Hepatic stellate cell (primary cell): ENCODE data around the gene FKBP14.
"Not testable (repeated sequence)": the region's sequence is repeated elsewhere in the genome, so short reads cannot be mapped to it uniquely, and the experiment has no call there.

Source experiments
- DNase-seq: peaks from one replicate; pipeline ENCODE4 v3.0.0; 2011; ENCODE audit warnings: low spot score

FKBP14 gene, protein sequence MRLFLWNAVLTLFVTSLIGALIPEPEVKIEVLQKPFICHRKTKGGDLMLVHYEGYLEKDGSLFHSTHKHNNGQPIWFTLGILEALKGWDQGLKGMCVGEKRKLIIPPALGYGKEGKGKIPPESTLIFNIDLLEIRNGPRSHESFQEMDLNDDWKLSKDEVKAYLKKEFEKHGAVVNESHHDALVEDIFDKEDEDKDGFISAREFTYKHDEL

GRCh38 chr7:30026229-30027064, at the start of gene FKBP14:
Gene FKBP14 (minus strand): TSS chr7:30026702. CDS start chr7:30026508, 194 bp downstream.
- DNase-seq: peak; percentile 95

- DNase-seq: no peak
These were observed 48.0 kb upstream of the FKBP14 start for GRCh38 chr7:30074422-30075030.

DNA sequence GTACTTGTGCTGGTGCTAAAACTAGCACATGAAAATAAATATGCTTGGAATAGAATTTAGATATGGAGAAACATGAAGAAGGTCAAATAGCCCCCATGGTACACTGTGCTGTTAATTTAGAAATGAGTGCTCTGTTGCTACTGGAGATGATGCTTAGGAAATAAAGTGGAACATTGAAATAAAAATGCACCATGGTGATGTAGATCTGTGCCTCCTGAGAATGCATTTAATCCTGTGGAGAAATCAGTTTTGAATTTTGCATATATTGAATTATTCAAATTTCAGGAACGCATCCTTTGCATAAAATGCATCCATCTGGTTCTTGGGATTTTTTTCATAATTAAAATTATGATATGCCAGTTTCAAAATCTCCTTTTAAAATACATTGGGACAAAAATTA, 46.2 kb upstream of the FKBP14 start:
- DNase-seq: no peak

- no peak for DNase-seq
These were observed 43.5 kb upstream of the FKBP14 start for GRCh38 chr7:30070052-30070451.

DNA sequence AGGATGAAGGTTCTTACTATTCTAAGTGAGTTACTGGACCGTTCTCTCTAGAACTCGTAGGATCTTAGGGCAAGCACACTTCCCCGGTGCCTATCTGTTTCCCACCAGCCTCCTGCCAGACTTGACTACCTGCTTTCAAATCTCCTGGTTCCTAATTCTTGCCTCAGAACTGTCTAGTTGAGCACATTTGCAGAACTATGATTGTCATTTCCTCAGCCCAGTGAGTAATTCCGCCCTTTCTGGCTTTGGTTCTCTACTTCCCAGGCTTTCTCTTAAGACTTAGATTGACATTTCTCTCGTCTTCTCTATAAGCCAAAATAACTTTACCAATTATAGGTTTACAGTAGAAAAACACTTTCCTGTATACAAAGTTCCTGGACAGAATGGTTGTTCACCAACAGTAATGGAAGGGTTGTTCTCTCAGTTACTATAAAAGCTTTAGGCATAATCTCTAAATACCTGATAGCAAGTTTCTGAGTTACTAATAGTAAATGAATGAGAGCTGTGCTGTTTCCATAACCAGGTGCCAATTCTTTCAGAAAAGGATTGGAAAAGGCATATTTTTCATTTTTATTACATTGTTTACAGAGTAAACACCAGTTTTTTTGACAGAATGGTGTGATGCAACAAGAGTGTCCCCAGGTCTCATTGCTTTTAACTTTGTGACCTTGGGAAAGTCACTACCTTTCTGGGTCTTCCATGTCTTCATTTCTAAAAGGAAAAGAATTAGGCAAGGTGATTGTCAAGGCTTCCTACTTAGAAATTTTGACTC, 42.8 kb upstream of the FKBP14 start:
- DNase-seq: no peak

DNA sequence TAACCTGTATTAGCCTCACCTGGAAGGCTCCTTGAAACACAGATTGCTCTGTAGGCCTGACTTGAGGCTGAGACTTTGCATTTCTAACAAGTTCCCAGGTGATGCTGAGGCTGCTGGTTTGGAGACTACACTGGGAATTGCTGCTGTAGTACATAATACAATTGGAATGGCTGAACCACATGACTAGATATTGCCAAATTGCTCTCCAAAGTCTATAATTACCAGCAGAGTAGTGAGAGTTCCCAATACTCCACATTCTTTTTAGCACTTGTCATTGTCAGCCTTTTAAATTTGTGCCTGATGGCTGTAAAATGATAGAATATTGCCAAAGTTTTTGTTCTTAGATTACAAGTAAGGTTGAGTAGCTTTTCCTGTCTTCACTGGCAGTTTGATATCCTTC, 41.6 kb upstream of the FKBP14 start:
- DNase-seq: peak; percentile 23

- DNase-seq: no peak
These were observed 40.2 kb upstream of the FKBP14 start for GRCh38 chr7:30066687-30067086.

GRCh38 chr7:30065746-30066145, 39.2 kb upstream of the FKBP14 start:
- no peak for DNase-seq

DNA sequence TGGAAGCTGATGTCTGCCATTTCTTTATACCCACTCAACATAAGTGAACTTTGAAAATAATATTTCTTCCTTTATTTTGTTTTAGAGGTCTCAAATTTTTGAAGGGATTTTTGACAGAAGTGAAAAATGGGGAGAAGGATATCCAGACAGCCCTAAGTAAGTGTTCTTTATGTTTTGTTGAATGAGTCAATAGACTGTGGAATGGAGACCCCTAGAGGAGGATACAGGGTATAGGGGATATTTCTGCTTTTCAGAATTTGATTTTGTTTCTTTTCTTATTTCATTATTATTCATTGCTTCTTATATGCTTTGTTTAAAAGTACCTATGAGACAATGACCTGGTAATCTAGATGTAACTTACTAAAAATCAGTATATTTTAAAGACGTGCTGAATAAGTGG, 36.1 kb upstream of the FKBP14 start:
- DNase-seq: peak; percentile 28

DNA sequence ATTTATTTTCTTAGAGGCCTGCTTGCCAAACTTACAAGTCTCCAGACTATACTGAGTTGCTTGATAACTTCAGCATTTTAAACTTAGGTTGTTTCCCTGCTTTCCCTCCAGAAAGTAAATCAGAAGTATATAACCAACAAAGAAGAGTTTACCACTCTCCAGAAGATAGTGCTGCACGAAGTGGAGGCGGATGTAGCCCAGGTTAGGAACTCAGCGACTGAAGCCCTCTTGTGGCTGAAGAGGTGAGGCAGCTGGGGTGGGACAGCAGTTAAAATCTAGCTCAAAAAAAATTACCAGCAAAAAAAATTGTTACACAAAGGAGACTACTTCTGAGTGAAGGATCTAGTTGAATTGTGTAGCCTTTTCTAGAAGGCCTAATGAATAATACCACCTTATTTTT, 35.3 kb upstream of the FKBP14 start:
- DNase-seq: not testable (repeated sequence)

- DNase-seq: no peak
These were observed 31.2 kb upstream of the FKBP14 start for GRCh38 chr7:30057741-30058140.

DNA sequence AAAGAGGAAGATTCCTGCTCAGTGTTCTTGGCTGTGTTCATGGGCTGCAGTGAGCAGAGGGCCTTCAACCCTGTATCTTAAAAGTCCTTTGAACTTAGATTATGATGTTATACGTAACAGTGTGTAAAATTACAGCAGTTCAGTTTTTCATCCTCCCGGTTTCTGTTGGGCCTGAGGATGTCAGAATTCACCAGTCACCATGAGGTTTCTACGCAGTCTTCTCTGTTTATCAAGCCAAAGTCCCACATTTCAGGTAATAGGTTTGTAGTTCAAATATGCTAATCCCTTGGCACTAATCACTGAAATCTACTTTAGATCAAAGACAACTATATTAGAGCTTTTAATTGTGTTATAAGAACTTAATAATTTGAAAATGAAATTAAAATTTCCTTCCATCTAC, 26.6 kb upstream of the FKBP14 start:
- no peak for DNase-seq

- DNase-seq: no peak
These were observed 22.7 kb upstream of the FKBP14 start for GRCh38 chr7:30049173-30049572.

DNA sequence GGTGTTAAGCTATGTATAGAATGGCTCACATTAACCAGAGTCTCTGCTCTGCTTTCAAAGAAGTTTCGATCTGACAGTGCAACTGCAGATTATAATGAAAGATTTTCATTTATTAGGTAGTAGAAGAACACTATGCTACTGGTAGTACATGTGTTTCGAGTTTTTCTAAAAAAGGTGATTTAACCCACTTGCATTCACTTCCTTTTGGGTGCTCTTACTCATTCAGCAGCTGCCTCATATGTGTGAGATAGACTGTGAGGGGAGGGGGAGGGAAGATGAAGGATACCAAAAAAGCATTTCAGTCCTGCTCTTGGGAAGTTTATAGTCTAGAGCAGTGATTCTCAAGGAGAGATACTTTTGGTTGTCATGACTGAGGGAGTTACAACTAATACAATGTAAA, 22.1 kb upstream of the FKBP14 start:
- DNase-seq: no peak

DNA sequence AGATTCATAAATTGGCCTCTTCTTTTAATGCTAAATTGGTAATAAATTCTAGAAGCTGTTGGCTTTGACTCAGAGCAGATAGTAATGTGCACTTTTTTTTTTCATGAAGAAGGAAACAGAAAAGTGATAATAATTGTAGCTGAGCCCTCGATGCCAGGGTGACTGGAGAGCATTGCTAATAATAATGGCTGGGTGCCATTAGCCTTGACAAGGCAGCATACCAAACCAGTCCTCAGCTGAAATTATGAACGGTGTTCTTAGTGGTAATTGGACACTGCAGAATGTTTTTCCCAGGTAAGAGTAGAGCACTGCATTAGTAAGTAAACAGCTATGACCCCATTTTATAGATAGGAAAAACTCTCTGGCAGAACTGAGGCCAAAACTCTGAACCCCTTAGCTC, 20.6 kb upstream of the FKBP14 start:
- DNase-seq: no peak

GRCh38 chr7:30046127-30046770, 19.7 kb upstream of the FKBP14 start:
- DNase-seq: no peak

DNA sequence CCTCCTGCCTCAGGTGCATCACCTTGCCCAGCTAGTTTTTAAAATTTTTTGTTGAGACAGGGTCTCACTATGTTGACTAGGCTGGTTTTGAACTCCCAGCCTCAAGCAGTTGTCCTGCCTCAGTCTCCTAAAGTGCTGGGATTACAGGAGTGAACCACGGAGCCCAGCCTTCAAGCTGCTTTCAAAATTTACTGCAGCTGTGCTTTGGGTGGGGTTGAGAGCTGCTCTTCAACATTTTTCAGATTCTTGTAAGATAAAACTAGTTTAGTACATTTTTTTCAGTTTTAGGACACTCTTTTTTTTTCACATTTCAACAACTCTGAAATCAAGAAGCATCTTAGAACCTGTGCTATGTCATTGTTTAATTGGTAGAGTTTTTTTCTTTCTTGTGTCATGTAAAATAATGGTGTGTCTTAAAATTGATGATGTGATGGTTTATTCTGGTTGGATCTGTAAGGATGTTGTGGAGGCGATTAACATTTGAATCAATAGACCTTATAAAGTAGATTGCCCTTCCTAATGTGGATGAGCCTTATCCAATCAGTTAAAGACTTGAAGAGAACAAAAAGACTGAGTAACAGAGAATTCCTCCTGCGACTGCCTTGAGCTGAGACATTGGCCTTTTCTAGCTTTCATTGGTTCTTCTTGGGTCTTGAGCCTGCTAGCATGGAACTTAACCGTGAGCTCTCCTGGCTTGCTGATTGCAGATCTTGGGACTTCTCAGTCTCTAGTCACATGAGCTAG, 15.2 kb upstream of the FKBP14 start:
- DNase-seq: no peak

GRCh38 chr7:30040938-30041337, 14.4 kb upstream of the FKBP14 start:
- no peak for DNase-seq

DNA sequence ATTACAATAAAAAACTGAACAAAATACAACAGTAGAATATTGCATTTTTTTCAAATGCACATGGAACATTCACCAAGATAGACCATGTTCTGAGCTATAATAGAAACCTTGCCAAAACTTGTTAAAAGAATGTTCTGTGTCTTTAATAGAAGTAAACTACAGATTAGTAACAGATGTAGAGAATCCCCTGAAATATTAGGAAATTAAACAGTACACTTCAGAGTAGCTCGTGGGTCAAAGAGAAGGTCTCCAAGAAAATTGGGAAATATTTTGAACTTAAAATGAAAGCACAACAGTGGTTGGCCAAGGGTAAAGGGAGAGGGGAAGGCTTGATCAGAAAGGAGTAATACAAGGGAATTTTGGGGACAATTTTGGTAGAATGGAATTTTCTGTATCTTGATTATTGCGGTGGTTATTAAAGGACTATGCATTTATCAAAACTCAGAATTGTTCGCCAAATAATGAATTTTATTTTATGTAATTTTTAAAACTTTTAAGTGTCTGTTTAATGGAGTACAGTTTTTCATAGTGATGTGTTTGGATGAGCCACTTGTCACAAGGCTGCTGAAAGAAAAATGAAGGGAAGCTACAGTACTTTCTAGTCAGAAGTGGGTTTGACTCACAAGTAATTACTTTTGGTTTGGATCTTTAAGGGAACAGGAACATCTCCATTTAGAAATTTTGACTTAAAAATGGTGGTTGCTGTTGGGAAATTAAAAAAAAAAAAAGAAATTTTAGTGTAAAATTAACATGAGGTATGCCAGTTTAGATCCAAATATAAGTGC, 11.9 kb upstream of the FKBP14 start:
- DNase-seq: no peak

DNA sequence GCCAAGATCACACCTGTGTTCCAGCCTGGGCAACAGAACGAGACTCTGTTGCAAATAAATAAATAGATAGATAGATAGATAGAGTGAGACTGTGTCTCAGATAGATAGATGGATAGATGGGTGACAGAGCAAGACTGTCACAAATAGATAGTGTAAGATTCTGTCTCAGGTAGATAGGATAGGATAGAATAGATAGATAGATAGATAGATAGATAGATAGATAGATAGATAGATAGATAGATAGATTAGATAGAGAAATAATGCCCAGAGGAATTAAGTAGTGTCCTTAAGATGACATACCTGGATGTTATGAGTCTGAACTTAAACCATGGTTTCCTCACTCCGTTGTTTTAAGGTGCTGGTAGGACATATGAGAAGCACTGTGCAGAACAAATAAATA, 9.7 kb upstream of the FKBP14 start:
- DNase-seq: no peak
